WTC11 (cell line): ENCODE measurements around the gene OPN3. TPM values are rescaled to one million over a fixed set of nuclear protein-coding genes. Genes with fewer than 3 reads are reported as not detected.

Experiments used
- ATAC-seq: fragments of 200-7000 bp; cut with Tn5 transposase; 2 replicates; pipeline ENCODE4 v1.10.0; 2021; ENCODE audit warnings: mild to moderate bottlenecking, moderate library complexity
- CTCF ChIA-PET: fragments of 300-600 bp; sonication (Branson Sonifier 250); formaldehyde crosslinking; loops from one replicate; lab custom pipeline; 2021; ENCODE audit warnings: antibody characterized with exemption; lab: Charles Lee
- POLR2A ChIA-PET: fragments of 350-600 bp; sonication (Branson Sonifier 250); formaldehyde crosslinking; loops from one replicate; lab custom pipeline; 2021; ENCODE audit warnings: antibody characterized with exemption; lab: Charles Lee
- DNase-seq: peaks from one replicate; pipeline ENCODE4 v3.0.0; 2021; ENCODE audit warnings: low spot score
- H3K27ac Mint-ChIP-seq: 2 replicates; pipeline ENCODE4 v1.8.0; 2021; ENCODE audit warnings: mixed read lengths
- H3K27me3 Mint-ChIP-seq: 2 replicates; pipeline ENCODE4 v1.8.0; 2021; ENCODE audit warnings: low read depth, mild to moderate bottlenecking, moderate library complexity, mixed read lengths
- H3K36me3 Mint-ChIP-seq: 2 replicates; pipeline ENCODE4 v1.8.0; 2021; ENCODE audit warnings: mixed read lengths
- H3K4me1 Mint-ChIP-seq: 2 replicates; pipeline ENCODE4 v1.8.0; 2022; ENCODE audit warnings: mixed read lengths
- H3K4me3 Mint-ChIP-seq: 2 replicates; pipeline ENCODE4 v1.8.0; 2021; ENCODE audit warnings: mild to moderate bottlenecking, moderate library complexity, mixed read lengths
- H3K9me3 Mint-ChIP-seq: 2 replicates; pipeline ENCODE4 v1.8.0; 2021; ENCODE audit warnings: mixed read lengths
- FOXP4 ChIP-seq: sonication (generic); formaldehyde crosslinking; IDR thresholded peaks from 2 replicates; pipeline ENCODE4 v1.8.0; 2022; ENCODE audit warnings: mild to moderate bottlenecking, missing genetic modification reagents
- ZNF512 ChIP-seq: sonication (generic); formaldehyde crosslinking; IDR thresholded peaks from 2 replicates; pipeline ENCODE4 v1.8.1; 2022; ENCODE audit warnings: missing genetic modification reagents, borderline replicate concordance
- total RNA-seq: library from RNA; stranded (reverse); gene quantifications from 3 replicates; pipeline ENCODE4 v1.2.3, GENCODE V29; 2021

OPN3 gene
- total RNA-seq, 1 experiment from 2014 or later: 17.2 TPM

GRCh38 chr1:241548008-241548407 lies 92.2 kb downstream of the OPN3 start:
- no peaks in the 10 kb centered on the region; the same call in 1 of the 2 replicates for H3K4me1 Mint-ChIP-seq
- H3K36me3 Mint-ChIP-seq: no peaks in the 10 kb centered on the region
- POLR2A ChIA-PET: no interaction called here
- H3K27me3 Mint-ChIP-seq: no peaks in the 10 kb centered on the region; the same call in 1 of the 2 replicates
- no peak overlapping the region for H3K4me3 Mint-ChIP-seq
- H3K27ac Mint-ChIP-seq: no peak overlapping the region
- no peak for ATAC-seq
- H3K9me3 Mint-ChIP-seq: no peaks in the 10 kb centered on the region
- no peak for DNase-seq
- TF ChIP-seq FOXP4 (no peak), ZNF512 (CRISPR knock-in tag) (no peak)
- CTCF ChIA-PET: no interaction called here

Other genes with a start within 250 kb of the OPN3 start
- gene FH, start 120.6 kb downstream of the OPN3 start, total RNA-seq: 77.4 to 83.9 TPM (median 80.8 TPM) in 3 replicates
- not detected in 3 replicates for gene KMO, start 108.0 kb downstream of the OPN3 start, total RNA-seq
- 53.5 to 60.4 TPM (median 56.9 TPM) in 3 replicates for gene CHML, start within 50 bp of the OPN3 start, total RNA-seq
- gene WDR64, start 11.9 kb upstream of the OPN3 start, total RNA-seq: not detected in 3 replicates
- 28.2 to 36.5 TPM (median 31.7 TPM) in 3 replicates for gene EXO1, start 207.8 kb upstream of the OPN3 start, total RNA-seq